GM12878 (cell line): ENCODE results near the gene PLD5. TPM values are rescaled to one million over a fixed set of nuclear protein-coding genes. Genes with fewer than 3 reads are reported as not detected.

Experiments used
- ATAC-seq: fragments of 200-7000 bp; cut with Tn5 transposase; 3 replicates; pipeline ENCODE4 v1.9.1; 2020; ENCODE audit warnings: mild to moderate bottlenecking, moderate library complexity
- BruUV-seq: library from RNA; stranded (reverse); fragments of 400-500 nt; replicated peaks from 2 replicates; lab custom pipeline; 2021; lab: Mats Ljungman, UMichigan
- CTCF ChIA-PET: fragments of 300-600 bp; sonication (Branson Sonifier 250); formaldehyde crosslinking; extraction: SDS; loops from one replicate; lab custom pipeline; 2021; ENCODE audit warnings: inconsistent platforms; lab: Yijun Ruan, JAX
- POLR2A ChIA-PET: fragments of 350-600 bp; formaldehyde crosslinking; extraction: SDS; loops from one replicate; lab custom pipeline; 2021; ENCODE audit warnings: inconsistent platforms; lab: Charles Lee
- RAD21 ChIA-PET: fragments of 300-600 bp; sonication (Branson Sonifier 250); formaldehyde crosslinking; loops from one replicate; lab custom pipeline; 2023; ENCODE audit warnings: antibody characterized with exemption; ENCODE audit not compliant: unreplicated experiment; lab: Charles Lee
- SMC1A ChIA-PET: fragments of 300-600 bp; sonication (Branson Sonifier 250); formaldehyde crosslinking; loops from one replicate; lab custom pipeline; 2023; ENCODE audit not compliant: unreplicated experiment, uncharacterized antibody; lab: Charles Lee
- DNase-seq: peaks from one replicate; pipeline ENCODE4 v3.0.0-alpha.2; 2011; ENCODE audit warnings: low read depth, low spot score
- FAIRE-seq: peaks from 3 replicates; lab custom pipeline; 2011; peaks lifted over from hg19 to GRCh38; lab: Jason Lieb, UNC
- H2AFZ ChIP-seq: 2 replicates; pipeline ENCODE4 v1.6.0; 2011; ENCODE audit warnings: low read depth, low read length, control low read depth; ENCODE audit not compliant: control insufficient read depth
- H3K27ac ChIP-seq: 2 replicates; pipeline ENCODE4 v1.5.1; 2011; ENCODE audit warnings: control low read depth; ENCODE audit not compliant: control insufficient read depth, insufficient read depth
- H3K27me3 ChIP-seq, 2 experiments: replicated peaks in 1 of 2; 2 replicates each; pipeline versions ENCODE4 v1.6.0 to v1.6.1; 2011; ENCODE audit warnings: low read length in 1 of 2; ENCODE audit not compliant: control insufficient read depth in 2 of 2, insufficient read depth in 2 of 2
- H3K36me3 ChIP-seq, 2 experiments: 2 replicates each; pipeline ENCODE4 v1.5.1; 2011; ENCODE audit warnings: low read length in 1 of 2; ENCODE audit not compliant: control insufficient read depth in 2 of 2, insufficient read depth in 2 of 2
- H3K4me1 ChIP-seq: 2 replicates; pipeline ENCODE4 v1.6.1; 2011; ENCODE audit warnings: mild to moderate bottlenecking, low read length, moderate library complexity, mixed read lengths; ENCODE audit not compliant: control insufficient read depth, insufficient read depth
- H3K4me2 ChIP-seq: 2 replicates; pipeline ENCODE4 v1.6.0; 2011; ENCODE audit warnings: control low read depth; ENCODE audit not compliant: control insufficient read depth, insufficient read depth
- H3K4me3 ChIP-seq: fragments of 200-600 bp; sonication (generic); 2 replicates; pipeline ENCODE4 v1.5.1; 2016
- H3K79me2 ChIP-seq: 2 replicates; pipeline ENCODE4 v1.6.0; 2011; ENCODE audit warnings: low read length; ENCODE audit not compliant: control insufficient read depth, insufficient read depth
- H3K9ac ChIP-seq: 2 replicates; pipeline ENCODE4 v1.8.0; 2011; ENCODE audit warnings: low read length, control low read depth, mixed read lengths; ENCODE audit not compliant: control insufficient read depth, insufficient read depth
- H3K9me3 ChIP-seq: replicated peaks from 3 replicates; pipeline ENCODE4 v1.5.1; 2011; ENCODE audit warnings: mild to moderate bottlenecking, low read length; ENCODE audit not compliant: control insufficient read depth, insufficient read depth
- H4K20me1 ChIP-seq: 2 replicates; pipeline ENCODE4 v1.6.0; 2011; ENCODE audit not compliant: control insufficient read depth, insufficient read depth
- CEBPB ChIP-seq, 2 experiments: fragments of 150-350 bp in 1 of 2; IDR thresholded peaks; 2 replicates each; pipeline ENCODE4 v1.6.1; 2012 to 2014; ENCODE audit warnings: low read depth in 2 of 2, low read length in 2 of 2, borderline replicate concordance in 1 of 2, inconsistent platforms in 1 of 2
- REST ChIP-seq: IDR thresholded peaks from 2 replicates; pipeline ENCODE4 v1.6.1; 2012; ENCODE audit warnings: mild to moderate bottlenecking, low read depth, low read length
- RFX5 ChIP-seq: IDR thresholded peaks from 2 replicates; pipeline ENCODE4 v1.6.1; 2011; ENCODE audit warnings: low read depth, low read length, improper control_type of control experiment
- WGBS: methylation state at CpG from one replicate; pipeline ENCODE4 v1.1.6; 2016; ENCODE audit warnings: low lambda C conversion rate; ENCODE audit not compliant: insufficient replicate concordance, insufficient coverage; ENCODE audit errors: missing lambda C conversion rate; 5-methylcytosine and 5-hydroxymethylcytosine counted together
- in situ Hi-C: fragments of 300-500 bp; cut with MboI; formaldehyde crosslinking; loops from 9 replicates; pipeline ENCODE4 v1.14.3; 2018; ENCODE audit warnings: mixed read lengths
- intact Hi-C: fragments of 100-400 bp; cut with micrococcal nuclease; formaldehyde crosslinking; loops from one replicate; pipeline ENCODE4 v1.14.2; 2022; ENCODE audit not compliant: unreplicated experiment
- polyA plus RNA-seq, 11 experiments: library from polyadenylated mRNA; depleted of rRNA in 4 of 11; unstranded in 6 of 11; stranded (reverse) in 5 of 11; fragments of >200 nt; fragmentation: Nextera tagmentation in 4 of 11; fragmentation: Illumina TruSeq in 1 of 11; extraction: Ambion mirVana in 4 of 11; extraction: Trizol in 1 of 11; gene quantifications; 1 replicate in 1 of 11; 2 replicates in 10 of 11; pipeline versions ENCODE4 v1.2.1 to v1.2.3, GENCODE V29; 2011 to 2016; ENCODE audit warnings: inconsistent platforms in 2 of 11, missing spikeins in 2 of 11, low read depth in 1 of 11
- total RNA-seq, 4 experiments: library from RNA; depleted of rRNA in 3 of 4; stranded (reverse); fragments of >200 nt in 3 of 4; fragmentation: Illumina TruSeq in 1 of 4; extraction: Trizol in 1 of 4; gene quantifications; 2 replicates each; pipeline versions ENCODE4 v1.2.1 to v1.2.3, GENCODE V29; 2013 to 2021
- TF ChIP-seq, protein P1 (sequence below): fragments of 450-650 bp; IDR thresholded peaks from 2 replicates; pipeline ENCODE4 v1.6.1; 2018; ENCODE audit warnings: borderline replicate concordance, mild to moderate bottlenecking; ENCODE audit not compliant: partially characterized antibody

PLD5 gene
- total and polyA plus RNA-seq, 10 of the 15 experiments (the other 5 are each of a cell fraction or from before 2014, with no cell fraction given), result not detected

GRCh38 chr1:242201090-242201489, 323.4 kb downstream of the PLD5 start:
- no peaks in the 10 kb centered on the region for H3K4me1 ChIP-seq
- TF ChIP-seq CEBPB (IDR thresholded peaks at IDR 0.05; ENCODE audit: borderline replicate concordance in 1 of 2, low read depth in 2 of 2, low read length in 2 of 2), result no peak
- no peak for TF ChIP-seq REST
- TF ChIP-seq, protein P1, sequence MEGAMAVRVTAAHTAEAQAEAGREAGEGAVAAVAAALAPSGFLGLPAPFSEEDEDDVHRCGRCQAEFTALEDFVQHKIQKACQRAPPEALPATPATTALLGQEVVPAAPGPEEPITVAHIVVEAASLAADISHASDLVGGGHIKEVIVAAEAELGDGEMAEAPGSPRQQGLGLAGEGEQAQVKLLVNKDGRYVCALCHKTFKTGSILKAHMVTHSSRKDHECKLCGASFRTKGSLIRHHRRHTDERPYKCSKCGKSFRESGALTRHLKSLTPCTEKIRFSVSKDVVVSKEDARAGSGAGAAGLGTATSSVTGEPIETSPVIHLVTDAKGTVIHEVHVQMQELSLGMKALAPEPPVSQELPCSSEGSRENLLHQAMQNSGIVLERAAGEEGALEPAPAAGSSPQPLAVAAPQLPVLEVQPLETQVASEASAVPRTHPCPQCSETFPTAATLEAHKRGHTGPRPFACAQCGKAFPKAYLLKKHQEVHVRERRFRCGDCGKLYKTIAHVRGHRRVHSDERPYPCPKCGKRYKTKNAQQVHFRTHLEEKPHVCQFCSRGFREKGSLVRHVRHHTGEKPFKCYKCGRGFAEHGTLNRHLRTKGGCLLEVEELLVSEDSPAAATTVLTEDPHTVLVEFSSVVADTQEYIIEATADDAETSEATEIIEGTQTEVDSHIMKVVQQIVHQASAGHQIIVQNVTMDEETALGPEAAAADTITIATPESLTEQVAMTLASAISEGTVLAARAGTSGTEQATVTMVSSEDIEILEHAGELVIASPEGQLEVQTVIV, result no peak
- TF ChIP-seq RFX5, result no peak
- WGBS, result 50% methylated on average over 2 of the region's 2 CpGs
- H2AFZ ChIP-seq, result no peak overlapping the region
- DNase-seq (no peak), FAIRE-seq (no peak), ATAC-seq (no peak)
- H4K20me1 ChIP-seq, result no peaks in the 10 kb centered on the region
- no peak overlapping the region for H3K9ac ChIP-seq
- H3K4me2 ChIP-seq, result no peak overlapping the region
- H3K36me3 ChIP-seq, result no peaks in the 10 kb centered on the region
- no peaks in the 10 kb centered on the region for H3K79me2 ChIP-seq
- ChIA-PET CTCF (no interaction called here), SMC1A (interaction anchor here (0.6 kb wide), 1 partner anchor 192 kb away, joined by 4 read pairs; no protein-coding TSS in a partner anchor), RAD21 (no interaction called here), POLR2A (no interaction called here)
- H3K27ac ChIP-seq, result no peak overlapping the region
- no peaks in the 10 kb centered on the region for H3K9me3 ChIP-seq
- BruUV-seq, result no TSS peak
- intact Hi-C loops, result no loop called here
- no peak overlapping the region for H3K4me3 ChIP-seq
- in situ Hi-C loops, result no loop called here
- no peaks in the 10 kb centered on the region; a peak in 1 of 4 replicates for H3K27me3 ChIP-seq
